Inflammatory macrophage treated with lipopolysaccharide for 4 hours (primary cell): ENCODE results near the gene FOCAD.

Experiments
- DNase-seq: peaks from one replicate; pipeline ENCODE4 v3.0.0-alpha.2; 2020

The FOCAD gene

DNA sequence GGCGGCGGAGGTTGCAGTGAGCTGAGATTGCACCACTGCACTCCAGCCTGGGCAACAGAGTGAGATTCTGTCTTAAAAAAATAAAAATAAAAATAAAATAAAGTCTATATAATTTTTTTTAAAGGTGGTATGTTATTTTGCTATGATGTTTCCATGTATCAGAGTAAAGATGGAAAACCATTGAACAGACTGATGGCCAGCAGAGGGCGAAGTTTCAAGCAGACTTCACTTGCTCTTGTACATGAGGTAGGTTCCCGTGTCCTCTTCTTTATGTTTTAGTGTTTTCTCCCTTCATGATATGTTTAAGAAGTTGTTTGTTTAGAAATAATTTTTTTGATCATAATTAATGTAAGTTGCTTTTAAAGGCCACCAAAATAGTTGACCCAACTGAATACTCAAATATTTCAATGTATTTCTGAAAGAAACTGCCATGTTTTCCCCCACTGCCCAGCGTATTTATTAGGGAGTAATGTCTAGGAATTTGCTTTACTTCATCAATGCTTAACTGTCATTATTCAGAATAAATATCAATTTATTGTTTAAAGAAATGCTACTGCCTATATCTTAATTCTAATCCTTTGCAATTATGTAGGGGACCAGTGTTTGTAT lies 201.0 kb downstream of the FOCAD start:
- DNase-seq, result peak; percentile 64

DNA sequence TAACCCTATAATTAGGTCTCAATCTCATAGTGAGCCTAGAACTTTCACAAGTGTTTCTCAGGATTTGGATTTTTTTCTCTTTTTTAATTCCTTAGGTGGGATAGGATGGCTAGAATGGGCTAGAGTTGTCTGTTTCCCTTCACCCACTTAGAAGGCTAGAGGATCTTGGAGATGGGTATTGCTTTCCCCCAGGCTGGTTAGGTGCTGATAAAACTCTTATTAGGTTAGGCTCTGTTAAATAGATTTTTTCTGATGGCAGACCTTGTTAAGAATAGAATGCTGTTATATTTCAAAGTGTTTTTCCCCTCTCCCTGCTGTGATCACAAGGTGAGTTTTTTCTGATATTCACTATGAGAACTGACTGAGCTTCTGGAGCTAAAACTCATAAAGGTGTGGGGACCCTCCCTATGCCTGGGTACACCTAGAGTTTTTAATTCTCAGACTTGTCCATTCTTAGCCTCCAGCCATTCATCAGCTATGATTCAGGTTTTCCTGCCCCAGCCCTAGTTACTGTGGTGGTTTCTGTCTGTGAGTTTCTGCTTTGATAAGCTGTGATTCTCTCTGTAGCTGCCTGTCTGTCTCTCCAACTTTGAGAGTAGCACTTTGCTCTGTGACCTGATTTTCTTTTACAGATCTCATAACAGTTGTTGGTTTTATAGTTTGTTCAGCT lies 215.0 kb downstream of the FOCAD start:
- no peak for DNase-seq

DNA sequence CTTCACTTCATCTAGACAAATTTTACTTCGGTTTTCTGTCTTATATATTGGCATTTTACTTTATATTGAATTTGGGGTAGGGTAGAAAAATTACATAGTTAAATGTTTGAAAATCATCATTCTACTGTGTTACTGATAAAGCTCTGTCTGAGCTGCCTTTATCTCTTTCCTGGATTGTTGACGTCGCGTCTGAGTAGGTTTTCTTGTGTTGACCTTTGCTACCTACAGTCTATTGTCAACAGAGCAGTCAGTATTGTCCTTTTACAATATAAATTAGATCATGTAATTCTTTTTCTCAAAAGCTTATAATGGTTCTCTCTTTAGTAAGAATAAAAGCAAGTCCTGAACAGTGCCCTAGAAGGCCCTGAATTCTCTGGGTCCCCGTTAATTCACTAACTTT lies 219.2 kb downstream of the FOCAD start:
- no peak for DNase-seq

DNA sequence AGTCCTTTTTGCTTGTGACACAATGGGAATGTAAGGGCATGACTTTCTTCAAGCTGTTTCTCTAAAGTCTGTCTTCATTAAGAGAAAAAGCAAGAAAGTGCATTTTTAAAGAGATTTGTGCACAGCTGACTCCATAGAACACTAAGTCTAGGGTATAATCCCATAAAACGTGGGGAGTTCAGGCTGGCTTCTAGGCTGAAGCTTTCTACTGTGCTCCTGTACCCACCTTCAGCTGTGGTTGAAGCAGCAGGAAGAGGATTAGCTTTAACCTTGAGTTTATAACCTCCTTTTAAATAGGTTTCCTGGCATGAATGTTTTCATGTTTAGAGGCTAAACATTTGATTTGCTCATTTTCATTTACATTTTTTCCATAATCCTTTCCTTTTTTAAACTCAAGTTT lies 220.9 kb downstream of the FOCAD start:
- no peak for DNase-seq

DNA sequence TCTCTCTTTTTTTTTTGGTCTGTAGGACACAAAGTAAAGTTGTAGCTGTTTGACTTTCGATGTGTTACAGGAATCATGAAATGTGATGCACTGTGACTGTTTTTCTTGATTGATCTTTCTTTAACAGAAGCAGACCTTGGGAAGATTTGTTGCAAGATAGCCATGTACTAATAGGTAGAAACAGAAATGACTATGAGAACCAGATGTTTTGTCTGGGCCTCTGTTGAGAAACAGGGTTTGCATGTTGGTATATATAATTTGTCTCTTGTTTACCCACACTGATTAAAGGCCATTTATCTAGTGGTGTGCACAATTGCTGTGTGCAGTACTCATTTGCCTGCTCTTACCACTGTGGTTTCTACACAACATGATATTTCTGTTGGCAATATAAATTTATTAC lies 222.3 kb downstream of the FOCAD start:
- DNase-seq, result no peak

DNA sequence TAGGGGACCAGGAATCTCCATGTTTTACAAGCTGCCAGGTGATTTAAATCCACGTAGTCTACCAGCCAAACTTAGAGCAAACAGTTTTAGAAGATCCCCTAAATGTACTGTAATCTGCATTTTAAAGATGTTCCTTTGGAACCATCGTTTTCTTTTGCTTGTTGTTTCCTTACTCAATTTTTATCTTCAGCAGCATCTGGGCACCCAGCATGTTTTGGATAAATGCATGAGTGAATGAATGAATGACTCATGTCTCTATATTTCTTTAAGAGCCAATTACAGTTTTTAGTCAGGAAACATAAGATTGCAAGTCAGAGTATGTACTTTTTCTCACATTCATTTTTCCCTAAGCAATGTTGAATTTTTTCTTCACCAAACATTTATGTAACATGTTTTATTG lies 224.4 kb downstream of the FOCAD start:
- DNase-seq, result no peak

DNA sequence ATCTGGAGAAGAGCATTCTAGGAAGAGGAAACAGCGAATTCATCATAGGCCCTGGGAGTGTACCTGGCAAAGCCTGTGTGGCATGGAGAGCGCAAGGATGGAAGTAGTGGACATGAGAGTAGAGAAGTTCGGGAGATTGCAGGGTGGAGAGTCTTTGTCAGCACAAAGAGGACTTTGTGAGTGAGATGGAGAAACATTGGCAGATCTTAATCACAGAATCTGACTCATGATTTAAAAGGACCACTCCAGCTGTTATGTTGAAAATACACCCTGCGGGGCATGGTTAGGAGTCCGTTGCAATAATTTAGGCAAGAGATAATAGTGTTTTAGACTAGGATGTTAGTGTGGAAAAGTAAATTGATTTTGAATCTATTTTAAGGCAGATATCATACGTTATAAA lies 230.5 kb downstream of the FOCAD start:
- no peak for DNase-seq

DNA sequence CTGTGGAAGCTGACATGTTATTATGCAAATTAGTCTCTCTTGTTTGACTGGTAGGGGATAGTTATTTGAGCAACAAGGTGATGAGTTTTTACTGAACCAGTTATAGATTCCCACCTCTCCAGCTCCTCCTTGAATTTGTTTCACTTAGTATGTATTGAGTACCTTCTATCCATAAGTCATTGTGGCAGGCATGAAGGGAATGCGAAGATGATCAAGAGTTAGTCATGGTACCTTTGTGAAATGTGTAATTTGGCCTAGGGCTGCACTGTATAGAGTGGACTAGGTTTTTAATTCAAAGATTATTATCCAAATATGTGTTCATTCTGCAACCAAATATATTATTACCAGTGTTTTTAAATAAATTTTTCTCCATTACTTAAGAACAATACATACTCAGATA lies 237.3 kb downstream of the FOCAD start:
- DNase-seq, result no peak

DNA sequence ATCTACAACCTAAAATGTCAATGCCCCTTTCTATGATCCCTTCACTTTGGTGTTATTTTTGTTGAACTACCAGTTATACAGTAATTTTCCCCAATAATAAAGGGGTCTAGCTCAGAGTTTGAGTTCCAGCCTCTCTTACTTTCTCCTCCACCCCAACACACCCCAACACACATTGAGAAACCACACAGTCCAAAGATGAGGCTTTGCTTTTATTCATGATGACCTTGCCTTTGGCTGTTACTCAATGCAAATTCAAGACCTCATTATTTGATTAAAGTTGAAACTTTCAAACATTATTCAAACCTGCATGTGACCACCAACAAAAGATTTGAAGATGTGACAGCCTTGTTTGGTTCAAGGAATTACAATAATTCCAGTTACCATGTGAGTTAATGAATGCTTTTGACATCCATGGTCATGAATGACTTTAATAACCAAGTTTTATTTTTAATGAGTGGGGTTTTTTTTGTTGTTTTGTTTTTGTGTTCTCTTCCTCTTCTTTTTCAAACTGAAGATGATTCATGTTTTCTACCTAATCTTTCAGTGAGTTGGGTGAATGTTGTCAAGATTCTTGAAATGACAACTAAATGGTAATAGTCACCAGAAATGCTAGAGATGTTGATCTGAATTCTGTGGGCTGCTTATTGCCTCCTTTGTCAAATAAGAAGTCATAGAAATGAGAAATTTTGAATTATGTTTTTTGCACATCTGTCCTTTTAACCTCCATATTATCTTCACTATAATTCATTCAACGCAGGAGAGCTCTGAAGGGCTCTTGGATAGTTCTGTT lies 241.4 kb downstream of the FOCAD start:
- DNase-seq, result no peak

DNA sequence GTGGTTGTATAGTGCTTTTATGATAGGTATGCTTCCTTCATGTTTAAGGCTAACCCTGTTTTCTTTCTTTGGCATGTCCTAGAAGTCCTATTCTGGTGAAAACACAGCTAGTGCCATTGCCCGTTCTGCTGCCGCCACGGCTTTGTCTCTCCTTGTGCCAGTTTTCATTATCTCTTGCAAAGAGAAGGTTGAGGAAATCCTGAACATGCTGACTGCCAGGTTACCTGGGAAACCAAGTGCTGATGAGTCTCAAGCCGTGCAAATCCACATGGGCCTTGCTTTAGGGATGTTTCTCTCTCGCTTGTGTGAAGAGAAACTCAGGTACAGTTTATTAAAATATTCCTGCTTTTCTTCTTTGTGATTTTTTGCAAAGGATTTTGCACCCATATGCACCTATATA lies 245.2 kb downstream of the FOCAD start:
- DNase-seq, result no peak

DNA sequence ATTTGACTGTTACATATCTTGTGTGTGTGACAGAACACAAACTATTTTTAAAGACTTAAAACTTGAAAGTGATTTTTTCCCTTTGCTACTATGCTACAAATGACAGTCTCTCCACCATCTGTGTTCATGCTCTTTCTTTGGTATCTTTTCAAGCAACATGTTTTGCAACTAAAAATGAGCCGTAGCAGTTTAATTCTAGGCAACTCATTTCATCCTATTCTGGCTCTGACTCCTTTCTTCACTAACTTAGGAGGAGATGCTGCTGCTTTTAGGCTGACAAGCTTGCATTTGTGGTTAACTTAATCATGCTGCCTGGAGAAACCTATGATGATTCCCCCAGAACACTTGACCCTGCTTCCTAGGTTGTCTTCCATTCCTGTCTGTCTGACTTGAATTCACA lies 246.8 kb downstream of the FOCAD start:
- DNase-seq, result no peak

DNA sequence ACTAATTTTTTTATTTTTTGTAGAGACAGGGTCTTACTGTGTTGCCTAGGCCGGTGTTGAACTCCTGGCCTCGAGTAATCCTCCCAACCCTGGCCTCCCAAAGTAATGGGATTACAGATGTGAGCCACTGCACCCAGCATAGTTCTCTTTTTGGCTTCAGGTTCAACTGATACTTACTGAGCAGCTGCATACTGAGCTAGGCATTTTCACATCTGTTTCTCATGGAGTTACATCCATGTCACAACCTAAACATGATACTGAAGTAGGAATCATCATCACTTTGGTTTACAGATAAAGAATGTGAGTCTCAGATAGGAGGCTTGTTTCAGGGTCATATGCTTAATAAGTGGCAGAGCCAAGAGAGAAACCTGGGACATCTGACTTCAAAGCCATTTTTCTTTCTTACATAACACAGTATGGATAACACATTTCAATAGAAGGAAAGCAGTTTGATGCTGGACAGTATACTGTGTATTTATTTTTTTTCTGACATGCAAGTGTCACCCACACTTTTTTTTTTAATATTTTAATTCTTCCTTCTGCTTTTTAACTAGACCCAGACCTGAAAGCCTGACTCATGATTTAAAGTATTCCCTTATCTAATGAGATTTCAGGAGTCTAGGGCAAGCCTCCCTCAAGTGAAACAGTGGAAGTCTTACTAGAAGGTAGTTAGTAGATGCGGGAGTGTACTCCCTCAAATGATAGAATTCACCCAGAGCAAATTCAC lies 256.6 kb downstream of the FOCAD start:
- DNase-seq, result no peak

DNA sequence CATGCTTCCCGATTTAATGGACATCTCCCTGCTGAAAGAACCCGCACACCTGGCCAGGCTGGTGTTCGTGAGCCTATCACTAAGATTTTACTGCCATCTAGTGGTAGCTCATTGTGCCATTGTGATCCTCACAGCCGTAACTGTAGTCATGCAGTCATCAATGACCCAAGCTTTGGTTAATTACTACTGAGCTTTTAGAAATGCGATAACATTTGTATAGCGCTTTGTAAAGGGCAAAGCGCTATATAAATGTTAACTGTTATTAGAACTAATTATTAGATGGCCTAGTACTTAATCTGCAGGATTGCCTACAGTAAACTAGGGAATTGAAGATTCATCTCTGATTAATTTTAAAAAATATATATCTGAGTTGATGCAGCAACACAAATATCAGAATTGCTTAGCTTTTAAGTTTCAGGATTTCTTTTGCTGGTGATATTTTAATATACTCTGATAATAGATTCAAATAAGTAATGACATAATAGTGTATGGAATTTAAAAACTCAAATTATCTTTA lies 257.2 kb downstream of the FOCAD start:
- peak; percentile 66 for DNase-seq

DNA sequence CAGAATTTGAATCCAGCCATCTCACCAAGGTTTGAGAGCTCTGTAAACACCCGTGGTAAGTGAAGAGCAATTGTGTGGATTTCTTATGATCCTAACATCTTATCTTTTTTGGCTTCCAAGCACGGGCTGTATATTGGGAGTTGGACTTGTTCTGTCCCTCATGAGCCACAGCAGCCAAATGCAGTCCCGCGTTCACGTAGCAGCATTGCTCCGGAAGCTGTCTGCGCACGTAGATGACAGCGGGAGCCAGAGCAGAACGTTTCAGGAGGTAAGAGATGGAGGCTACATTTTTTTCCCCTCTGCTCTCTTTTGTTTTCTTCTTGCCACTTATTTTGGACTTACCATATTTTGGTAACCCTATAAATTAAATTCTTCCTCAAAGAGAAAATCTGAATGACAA lies 260.4 kb downstream of the FOCAD start:
- DNase-seq, result no peak

DNA sequence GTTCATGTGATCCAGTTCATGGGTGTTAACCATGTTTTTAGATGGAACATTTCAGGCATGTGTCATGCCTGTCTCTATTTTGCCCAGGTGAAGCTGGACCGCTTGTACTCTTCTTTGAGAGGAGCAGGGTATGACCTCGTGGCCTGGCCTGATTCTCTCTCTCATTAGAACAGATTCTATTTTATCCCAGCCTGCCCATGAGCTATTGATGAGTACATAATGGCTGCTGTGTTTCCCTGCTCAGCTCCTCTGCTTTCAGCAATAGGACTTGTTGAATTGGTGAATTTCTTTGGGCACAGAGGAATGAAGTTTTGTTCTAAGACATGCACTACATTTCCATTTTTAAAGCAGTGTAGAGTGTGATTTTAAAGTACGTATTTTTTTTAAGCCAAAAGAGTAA lies 261.2 kb downstream of the FOCAD start:
- no peak for DNase-seq

DNA sequence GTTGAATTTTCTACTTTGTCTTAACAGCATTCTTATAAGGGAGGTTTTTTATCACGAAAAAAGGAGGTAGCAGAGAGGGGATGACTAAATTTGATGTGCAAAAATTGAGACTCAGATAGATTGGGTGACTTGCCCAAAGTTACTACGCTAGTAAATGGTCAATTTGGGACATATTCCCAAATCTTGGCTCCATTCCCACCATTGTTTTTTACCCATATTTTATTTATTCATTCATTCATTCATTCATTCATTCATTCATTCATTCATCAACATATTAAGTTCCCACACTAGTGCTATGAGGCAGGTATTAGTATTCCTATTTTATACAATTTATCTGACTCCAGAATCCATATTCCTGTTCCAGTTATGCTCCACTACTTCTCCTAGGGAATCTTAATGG lies 261.8 kb downstream of the FOCAD start:
- no peak for DNase-seq

DNA sequence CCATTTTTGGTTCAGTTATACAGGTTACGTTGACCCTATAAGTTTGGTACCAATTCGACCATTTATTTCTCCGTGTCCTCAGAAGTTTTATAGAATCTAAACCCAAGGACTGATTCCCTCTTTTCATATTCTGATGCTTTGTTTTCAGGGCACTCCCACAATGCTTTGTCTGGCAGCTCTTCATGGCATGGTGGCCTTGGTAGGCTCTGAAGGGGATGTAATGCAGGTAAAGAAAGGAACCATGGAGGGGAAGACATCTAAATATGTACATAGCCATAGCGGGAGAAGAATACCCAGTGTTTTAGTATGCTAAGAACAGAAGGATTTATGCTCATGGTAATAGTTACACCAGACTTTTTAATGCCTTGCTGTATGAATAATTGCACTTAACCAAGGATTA lies 264.6 kb downstream of the FOCAD start:
- no peak for DNase-seq

DNA sequence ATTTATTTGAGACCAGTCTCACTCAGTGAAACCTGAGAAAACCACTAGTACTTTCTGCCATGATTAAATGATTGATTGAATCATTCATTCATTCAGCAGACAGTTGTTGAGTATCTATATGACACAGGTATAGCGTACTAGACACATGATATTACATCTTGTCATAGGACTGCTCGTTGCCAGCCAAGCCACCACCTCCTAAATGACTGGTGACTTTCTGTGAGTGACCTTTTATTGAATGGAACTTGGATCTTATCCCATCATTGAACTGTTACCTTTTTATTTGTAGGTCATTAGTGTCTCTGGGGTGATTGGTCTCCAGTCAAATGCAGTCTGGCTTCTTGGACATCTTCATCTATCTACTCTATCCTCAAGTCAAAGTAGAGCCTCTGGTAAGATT lies 266.6 kb downstream of the FOCAD start:
- no peak for DNase-seq

DNA sequence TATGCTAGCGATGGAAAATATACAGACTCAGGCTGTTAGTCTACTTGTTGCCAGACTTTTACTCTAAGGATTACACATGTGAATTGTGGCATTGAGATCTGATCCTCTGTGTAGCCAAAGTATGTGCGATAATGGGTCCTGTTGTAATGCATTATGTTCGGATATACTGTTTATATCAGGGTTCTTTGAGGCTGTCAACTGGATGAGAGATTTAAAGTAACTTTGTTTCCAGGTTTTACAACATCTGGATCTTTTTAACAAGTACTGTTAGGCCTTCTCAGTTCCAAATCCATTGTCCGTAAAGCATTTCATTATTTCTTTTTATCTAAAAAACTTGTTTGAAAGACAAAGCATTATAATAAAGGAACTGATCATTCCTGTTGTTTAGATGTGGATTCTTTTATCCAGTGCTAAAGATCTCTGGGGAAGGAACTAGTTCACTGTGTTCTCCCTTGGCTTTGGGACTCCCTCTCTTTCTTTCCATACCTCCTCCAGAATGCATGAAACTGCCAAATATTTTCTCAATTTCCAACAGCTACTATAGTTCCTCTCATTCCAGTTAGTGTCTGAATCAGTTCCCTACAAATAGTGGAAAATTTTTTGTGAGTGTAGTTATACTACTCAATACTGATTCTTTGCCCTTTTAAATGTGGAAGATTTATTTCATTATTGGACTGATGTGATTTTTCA lies 278.6 kb downstream of the FOCAD start:
- no peak for DNase-seq

DNA sequence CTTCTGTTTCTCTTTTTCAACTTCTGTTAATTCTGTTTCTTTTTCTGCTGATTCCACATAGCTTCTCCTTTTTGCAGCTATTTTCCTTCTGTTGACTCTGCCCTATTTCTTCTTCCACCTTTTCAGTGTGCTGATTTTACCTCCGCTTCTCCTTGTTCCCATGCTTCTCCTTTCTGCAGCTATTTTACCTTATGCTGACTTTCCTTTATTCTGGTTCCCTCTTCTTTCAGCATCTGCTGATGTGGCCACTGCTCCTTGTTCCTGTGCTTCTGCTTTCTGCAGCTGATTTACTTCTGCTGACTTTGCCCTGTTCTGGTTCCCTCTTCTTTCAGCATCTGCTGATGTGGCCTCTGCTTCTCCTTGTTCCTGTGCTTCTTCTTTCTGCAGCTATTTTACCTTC lies 288.6 kb downstream of the FOCAD start:
- no peak for DNase-seq

DNA sequence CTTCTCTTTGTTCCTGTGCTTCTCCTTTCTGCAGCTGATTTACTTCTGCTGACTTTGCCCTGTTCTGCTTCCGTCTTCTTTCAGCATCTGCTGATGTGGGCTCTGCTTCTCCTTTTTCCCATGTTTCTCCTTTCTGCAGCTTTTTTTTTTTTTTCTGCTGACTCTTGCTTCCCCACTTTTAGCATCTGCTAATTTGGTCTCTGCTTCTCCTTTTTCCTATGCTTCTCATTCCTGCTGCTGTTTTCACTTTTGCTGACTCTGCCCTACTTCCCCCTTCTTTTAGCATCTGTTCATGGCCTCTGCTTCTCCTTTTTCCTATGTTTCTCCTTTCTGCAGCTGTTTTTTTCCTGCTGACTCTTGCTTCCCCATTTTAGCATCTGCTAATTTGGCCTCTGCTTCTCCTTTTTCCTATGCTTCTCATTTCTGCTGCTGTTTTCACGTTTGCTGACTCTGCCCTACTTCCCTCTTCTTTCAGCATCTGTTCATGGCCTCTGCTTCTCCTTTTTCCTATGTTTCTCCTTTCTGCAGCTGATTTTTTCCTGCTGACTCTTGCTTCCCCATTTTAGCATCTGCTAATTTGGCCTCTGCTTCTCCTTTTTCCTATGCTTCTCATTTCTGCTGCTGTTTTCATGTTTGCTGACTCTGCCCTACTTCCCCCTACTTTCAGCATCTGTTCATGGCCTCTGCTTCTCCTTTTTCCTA lies 289.3 kb downstream of the FOCAD start:
- DNase-seq, result peak; percentile 47
